Vagina (tissue), 2 donors: Measurements from ENCODE around the gene WNK2. TPM values are rescaled to one million over a fixed set of nuclear protein-coding genes. Genes with fewer than 3 reads are reported as not detected.

Source experiments
- DNase-seq, 2 donors: peaks; one replicate each; pipeline ENCODE4 v3.0.0-alpha.2; 2017; ENCODE audit errors: extremely low spot score in 2 of 2
- H3K27ac ChIP-seq: fragments of 200-600 bp; sonication (generic); one replicate; pipeline ENCODE4 v1.5.1; 2019
- H3K27me3 ChIP-seq: fragments of 200-600 bp; sonication (generic); one replicate; pipeline ENCODE4 v1.5.1; 2019
- H3K36me3 ChIP-seq, 2 donors: fragments of 200-600 bp; sonication (generic); one replicate each; pipeline ENCODE4 v1.5.1; 2017 to 2019
- H3K4me1 ChIP-seq: fragments of 200-600 bp; sonication (generic); one replicate; pipeline ENCODE4 v1.5.1; 2019
- H3K4me3 ChIP-seq, 2 donors: fragments of 200-600 bp; sonication (generic); 1 replicate in 1 of 2; 2 replicates in 1 of 2; pipeline ENCODE4 v1.5.1; 2016 to 2019
- H3K9me3 ChIP-seq: fragments of 200-600 bp; sonication (generic); one replicate; pipeline ENCODE4 v1.5.1; 2019
- CTCF ChIP-seq, 3 experiments: fragments of 450-650 bp in 2 of 3; fragments of 200-600 bp in 1 of 3; sonication (generic) in 1 of 3; IDR thresholded peaks; one replicate each; pipeline ENCODE4 v1.5.1; 2017 to 2019; ENCODE audit warnings: antibody characterized with exemption in 3 of 3, mild to moderate bottlenecking in 2 of 3, moderate library complexity in 2 of 3
- POLR2A ChIP-seq, 2 donors: fragments of 450-650 bp; IDR thresholded peaks; one replicate each; pipeline ENCODE4 v1.6.1; 2017; ENCODE audit warnings: antibody characterized with exemption in 2 of 2, mild to moderate bottlenecking in 2 of 2, moderate library complexity in 2 of 2
- POLR2AphosphoS5 ChIP-seq, 2 donors: sonication (generic); formaldehyde crosslinking; IDR thresholded peaks; one replicate each; pipeline ENCODE4 v1.9.0; 2017; ENCODE audit warnings: antibody characterized with exemption in 2 of 2, mild to moderate bottlenecking in 2 of 2, low read depth in 1 of 2; ENCODE audit not compliant: insufficient read depth in 1 of 2
- intact Hi-C: fragments of 100-400 bp; cut with DNase I; formaldehyde crosslinking; loops from one replicate; pipeline ENCODE4 v1.15.1; 2023
- total RNA-seq: library from RNA; depleted of rRNA; stranded (reverse); fragments of >200 nt; gene quantifications from one replicate; pipeline ENCODE4 v1.2.3, GENCODE V29; 2016

The WNK2 gene
- total RNA-seq, 1 donor from 2014 or later, result 24.8 TPM

GRCh38 chr9:93294011-93294410 is 110.1 kb downstream of the WNK2 start:
- DNase-seq, result no peak
- H3K9me3 ChIP-seq, result no peaks in the 10 kb centered on the region
- no peak for TF ChIP-seq CTCF (IDR thresholded peaks at IDR 0.05)
- no peak for TF ChIP-seq POLR2AphosphoS5 (IDR thresholded peaks at IDR 0.05; ENCODE audit: insufficient read depth in 1 of 2, low read depth in 1 of 2)
- no peak for TF ChIP-seq POLR2A (IDR thresholded peaks at IDR 0.05)
- H3K4me1 ChIP-seq, result peaks cover 8% of the 10 kb centered on the region
- intact Hi-C loops, result no loop called here
- H3K36me3 ChIP-seq, result no peaks in the 10 kb centered on the region
- no peaks in the 10 kb centered on the region for H3K27me3 ChIP-seq
- H3K27ac ChIP-seq, result no peak overlapping the region
- H3K4me3 ChIP-seq, result no peak overlapping the region

DNA sequence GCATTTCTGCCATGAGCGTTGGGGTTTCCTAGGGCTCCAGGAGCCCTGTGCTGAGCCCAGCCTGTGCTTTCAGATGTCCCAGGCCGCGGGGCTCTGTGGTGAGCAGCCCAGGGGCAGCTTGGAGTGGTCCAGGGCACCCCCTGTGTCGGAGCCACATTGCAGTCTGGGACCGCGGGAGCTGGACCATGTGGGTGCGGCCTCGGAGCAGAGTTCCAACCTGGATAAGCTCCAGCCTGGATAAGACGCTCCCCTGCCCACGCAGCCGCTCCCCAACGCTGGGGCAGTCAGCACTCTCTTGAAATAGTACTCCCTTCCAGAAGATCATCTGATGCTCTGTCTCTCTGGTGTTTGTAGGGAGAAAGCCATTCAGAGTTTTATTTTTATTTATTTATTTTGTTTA is 111.1 kb downstream of the WNK2 start:
- intact Hi-C loops, result no loop called here
- Histone ChIP-seq H3K27ac (peak overlapping the region; percentile 29), H3K4me3 (no peak overlapping the region), H3K36me3 (no peaks in the 10 kb centered on the region), H3K9me3 (no peaks in the 10 kb centered on the region), H3K27me3 (no peaks in the 10 kb centered on the region), H3K4me1 (no peaks in the 10 kb centered on the region)
- TF ChIP-seq CTCF (IDR thresholded peaks at IDR 0.05) (no peak), POLR2AphosphoS5 (IDR thresholded peaks at IDR 0.05; ENCODE audit: insufficient read depth in 1 of 2, low read depth in 1 of 2) (peak in 1 of 2 donors; percentile 39)
- no peak for DNase-seq

- Histone ChIP-seq H3K9me3 (no peaks in the 10 kb centered on the region), H3K4me3 (no peak overlapping the region), H3K36me3 (no peaks in the 10 kb centered on the region), H3K4me1 (no peaks in the 10 kb centered on the region), H3K27ac (peak overlapping the region; percentile 29), H3K27me3 (no peaks in the 10 kb centered on the region)
- TF ChIP-seq CTCF (IDR thresholded peaks at IDR 0.05) (no peak), POLR2AphosphoS5 (IDR thresholded peaks at IDR 0.05; ENCODE audit: insufficient read depth in 1 of 2, low read depth in 1 of 2) (no peak), POLR2A (IDR thresholded peaks at IDR 0.05) (no peak)
- no peak for DNase-seq
- intact Hi-C loops, result no loop called here
Measured at GRCh38 chr9:93295456-93296076, 111.6 kb downstream of the WNK2 start.

DNA sequence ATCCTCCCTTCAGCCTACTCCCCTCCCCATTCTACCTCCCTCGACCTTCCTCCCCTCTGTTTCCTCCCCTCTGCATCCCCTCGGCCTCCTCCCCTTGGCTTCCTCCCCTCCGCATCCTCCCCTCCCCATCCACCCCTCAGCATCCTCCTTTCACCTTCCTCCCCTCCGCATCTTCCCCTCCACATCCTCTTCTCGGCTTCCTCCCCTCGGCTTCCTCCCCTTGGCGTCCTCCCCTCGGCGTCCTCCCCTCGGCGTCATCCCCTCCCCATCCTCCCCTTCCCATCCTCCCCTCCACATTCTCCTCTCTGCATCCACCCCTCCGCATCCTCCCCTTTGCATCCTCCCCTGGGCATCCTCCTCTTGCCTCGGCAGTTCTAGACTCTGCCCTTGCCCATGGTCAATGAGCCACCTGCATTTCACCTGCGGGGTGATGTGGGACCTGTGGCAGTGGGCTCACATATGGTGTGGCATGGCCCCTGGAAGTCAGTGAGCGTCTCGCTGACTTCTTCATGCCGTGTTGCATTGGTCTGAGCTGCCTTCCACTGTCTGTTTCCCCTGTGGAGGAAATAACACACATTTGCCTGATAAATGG is 113.0 kb downstream of the WNK2 start:
- intact Hi-C loops, result no loop called here
- no peaks in the 10 kb centered on the region for H3K4me1 ChIP-seq
- TF ChIP-seq POLR2A (IDR thresholded peaks at IDR 0.05) (no peak), CTCF (IDR thresholded peaks at IDR 0.05) (no peak), POLR2AphosphoS5 (IDR thresholded peaks at IDR 0.05; ENCODE audit: insufficient read depth in 1 of 2, low read depth in 1 of 2) (no peak)
- no peak overlapping the region for H3K4me3 ChIP-seq
- H3K27ac ChIP-seq, result no peak overlapping the region
- H3K9me3 ChIP-seq, result no peaks in the 10 kb centered on the region
- H3K36me3 ChIP-seq, result no peaks in the 10 kb centered on the region
- no peaks in the 10 kb centered on the region for H3K27me3 ChIP-seq
- no peak for DNase-seq
